Sigmoid colon (tissue), 4 donors: ENCODE data around the gene SKI.

ENCODE experiments used
- POLR2A ChIP-seq, 2 donors: fragments of 450-650 bp; IDR thresholded peaks; one replicate each; pipeline ENCODE4 v1.6.1; 2016; ENCODE audit warnings: antibody characterized with exemption in 2 of 2, mild to moderate bottlenecking in 2 of 2, moderate library complexity in 2 of 2
- POLR2AphosphoS5 ChIP-seq, 4 donors: sonication (generic); formaldehyde crosslinking; IDR thresholded peaks; one replicate each; pipeline ENCODE4 v1.6.1; 2017; ENCODE audit warnings: antibody characterized with exemption in 4 of 4

DNA sequence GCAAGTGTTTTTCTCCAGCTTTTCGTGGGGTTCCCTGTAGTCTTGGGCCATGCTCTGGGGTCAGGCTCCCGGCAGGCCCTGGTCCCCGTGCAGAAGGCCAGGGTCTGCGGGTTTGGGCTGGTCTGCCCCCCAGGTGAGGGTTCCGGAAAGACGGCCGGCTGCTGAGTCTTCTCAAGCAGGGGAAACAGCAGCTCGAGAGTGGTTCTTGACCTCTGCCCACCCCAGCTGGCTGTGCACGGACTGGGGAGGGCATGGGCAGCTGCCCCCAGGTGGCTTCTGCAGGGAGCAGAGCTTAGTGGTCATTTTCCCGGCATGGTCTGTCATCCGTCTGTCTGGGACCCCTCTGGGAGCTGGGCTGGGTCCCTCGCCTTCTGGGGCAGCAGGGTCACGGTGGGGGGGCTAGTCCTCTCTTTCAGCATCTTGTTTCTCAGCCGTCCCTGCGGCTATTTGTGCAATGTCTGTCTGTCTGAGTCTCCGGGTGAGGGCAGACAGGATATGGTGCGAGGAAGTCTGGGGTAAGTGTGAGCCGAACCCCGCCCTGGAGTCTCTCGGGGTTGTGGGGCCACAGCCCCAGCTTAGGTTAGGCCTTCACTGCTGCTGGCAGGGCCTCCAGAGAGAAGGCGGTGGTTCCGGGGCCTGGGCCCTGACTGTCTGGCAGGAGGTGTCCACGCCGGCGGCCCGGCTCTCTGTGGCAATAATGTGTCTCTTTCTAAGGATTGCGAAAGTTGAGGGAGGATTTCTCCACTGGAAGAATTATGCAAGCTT lies 6.1 kb downstream of the SKI start:
- TF ChIP-seq POLR2A (IDR thresholded peaks at IDR 0.05), result no peak
- TF ChIP-seq POLR2AphosphoS5 (IDR thresholded peaks at IDR 0.05), result peak; percentile 56 to 76 (median 67)
